ENCODE data around the gene HMCES.

The HMCES gene

DNA sequence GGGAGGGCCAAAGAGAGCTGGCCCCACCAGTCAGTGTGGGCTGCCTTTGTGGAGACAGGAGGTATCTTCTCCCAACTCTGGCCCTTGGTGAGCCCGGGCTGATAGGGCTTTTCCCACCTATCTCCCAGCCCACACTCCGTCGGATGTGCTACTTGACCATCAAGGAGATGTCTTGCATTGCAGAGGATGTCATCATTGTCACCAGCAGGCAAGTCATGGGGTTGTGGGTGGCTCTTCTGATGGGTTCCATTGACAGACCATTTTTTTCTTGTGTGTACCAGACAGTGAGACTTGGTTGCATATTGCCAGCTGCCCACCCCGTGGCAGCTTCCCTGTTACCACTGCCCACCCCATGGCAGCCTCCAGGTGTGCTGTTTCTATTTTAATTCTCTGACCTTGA is 25.9 kb upstream of the HMCES start:
- no peaks in the 10 kb centered on the region for H3K27me3 ChIP-seq (ENCODE audit: low read depth, low read length)
- H4K20me1 ChIP-seq (ENCODE audit: insufficient read depth, low read length) = no peaks in the 10 kb centered on the region
- H3K9me3 ChIP-seq (ENCODE audit: insufficient read depth, low read length) = no peaks in the 10 kb centered on the region
- H2AFZ ChIP-seq (ENCODE audit: low read depth, low read length) = no peak overlapping the region
- no peak overlapping the region for H3K9ac ChIP-seq (ENCODE audit: low read length)
- peaks cover 48% of the 10 kb centered on the region for H3K36me3 ChIP-seq (replicated peaks; ENCODE audit: low read depth, low read length)
- H3K4me1 ChIP-seq (ENCODE audit: low read length) = peaks cover 12% of the 10 kb centered on the region
- H3K79me2 ChIP-seq (ENCODE audit: low read length) = peaks cover 27% of the 10 kb centered on the region
- TF ChIP-seq, protein P1, sequence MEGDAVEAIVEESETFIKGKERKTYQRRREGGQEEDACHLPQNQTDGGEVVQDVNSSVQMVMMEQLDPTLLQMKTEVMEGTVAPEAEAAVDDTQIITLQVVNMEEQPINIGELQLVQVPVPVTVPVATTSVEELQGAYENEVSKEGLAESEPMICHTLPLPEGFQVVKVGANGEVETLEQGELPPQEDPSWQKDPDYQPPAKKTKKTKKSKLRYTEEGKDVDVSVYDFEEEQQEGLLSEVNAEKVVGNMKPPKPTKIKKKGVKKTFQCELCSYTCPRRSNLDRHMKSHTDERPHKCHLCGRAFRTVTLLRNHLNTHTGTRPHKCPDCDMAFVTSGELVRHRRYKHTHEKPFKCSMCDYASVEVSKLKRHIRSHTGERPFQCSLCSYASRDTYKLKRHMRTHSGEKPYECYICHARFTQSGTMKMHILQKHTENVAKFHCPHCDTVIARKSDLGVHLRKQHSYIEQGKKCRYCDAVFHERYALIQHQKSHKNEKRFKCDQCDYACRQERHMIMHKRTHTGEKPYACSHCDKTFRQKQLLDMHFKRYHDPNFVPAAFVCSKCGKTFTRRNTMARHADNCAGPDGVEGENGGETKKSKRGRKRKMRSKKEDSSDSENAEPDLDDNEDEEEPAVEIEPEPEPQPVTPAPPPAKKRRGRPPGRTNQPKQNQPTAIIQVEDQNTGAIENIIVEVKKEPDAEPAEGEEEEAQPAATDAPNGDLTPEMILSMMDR (IDR thresholded peaks at IDR 0.05; ENCODE audit: low read depth, low read length) = no peak
- no peak for TF ChIP-seq EZH2phosphoT487 (IDR thresholded peaks at IDR 0.05; ENCODE audit: low read depth)
- H3K27ac ChIP-seq (ENCODE audit: low read length) = no peak overlapping the region
- H3K4me2 ChIP-seq (ENCODE audit: low read length) = no peak overlapping the region
- H3K4me3 ChIP-seq (ENCODE audit: low read length) = no peak overlapping the region

DNA sequence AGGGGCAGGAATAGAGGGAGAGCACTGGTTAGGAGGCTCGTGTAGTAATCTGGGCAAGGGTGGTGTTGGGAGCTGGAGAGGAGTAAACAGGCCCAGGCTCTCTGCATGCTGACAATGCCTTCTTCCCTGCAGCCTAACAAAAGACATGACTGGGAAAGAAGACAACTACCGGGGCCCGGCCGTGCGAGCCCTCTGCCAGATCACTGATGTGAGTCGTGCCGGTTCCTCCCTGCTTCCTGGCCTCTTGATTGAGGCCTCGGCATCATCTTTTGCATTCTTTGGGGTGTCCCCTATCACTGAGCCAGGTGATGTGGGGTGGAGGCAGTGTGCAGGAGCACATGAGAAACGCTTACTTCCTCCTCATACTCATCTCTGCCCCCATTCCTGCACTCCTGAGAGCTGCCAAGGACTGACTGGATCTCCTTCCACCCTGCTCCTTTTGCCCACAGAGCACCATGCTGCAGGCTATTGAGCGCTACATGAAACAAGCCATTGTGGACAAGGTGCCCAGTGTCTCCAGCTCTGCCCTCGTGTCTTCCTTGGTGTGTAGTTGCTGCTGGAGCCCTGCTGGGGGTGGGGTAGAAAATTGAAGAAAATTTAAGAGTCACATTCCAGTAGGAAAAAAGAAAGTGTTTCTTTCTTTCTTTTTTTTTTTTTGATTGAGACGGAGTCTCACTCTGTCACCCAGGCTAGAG is 24.0 kb upstream of the HMCES start:
- Histone ChIP-seq H3K27me3 (ENCODE audit: low read depth, low read length) (no peaks in the 10 kb centered on the region), H3K27ac (ENCODE audit: low read length) (no peak overlapping the region), H4K20me1 (ENCODE audit: insufficient read depth, low read length) (peaks cover under 1% of the 10 kb centered on the region; the same call in 1 of the 2 replicates), H3K4me3 (ENCODE audit: low read length) (no peak overlapping the region), H3K9me3 (ENCODE audit: insufficient read depth, low read length) (no peaks in the 10 kb centered on the region), H3K36me3 (replicated peaks; ENCODE audit: low read depth, low read length) (peaks cover 61% of the 10 kb centered on the region), H2AFZ (ENCODE audit: low read depth, low read length) (no peak overlapping the region), H3K79me2 (ENCODE audit: low read length) (peaks cover 10% of the 10 kb centered on the region), H3K4me1 (ENCODE audit: low read length) (peaks cover 6% of the 10 kb centered on the region), H3K9ac (ENCODE audit: low read length) (no peak overlapping the region), H3K4me2 (ENCODE audit: low read length) (no peak overlapping the region)
- TF ChIP-seq, protein P1 (IDR thresholded peaks at IDR 0.05; ENCODE audit: low read depth, low read length) = no peak
- TF ChIP-seq EZH2phosphoT487 (IDR thresholded peaks at IDR 0.05; ENCODE audit: low read depth) = no peak

DNA sequence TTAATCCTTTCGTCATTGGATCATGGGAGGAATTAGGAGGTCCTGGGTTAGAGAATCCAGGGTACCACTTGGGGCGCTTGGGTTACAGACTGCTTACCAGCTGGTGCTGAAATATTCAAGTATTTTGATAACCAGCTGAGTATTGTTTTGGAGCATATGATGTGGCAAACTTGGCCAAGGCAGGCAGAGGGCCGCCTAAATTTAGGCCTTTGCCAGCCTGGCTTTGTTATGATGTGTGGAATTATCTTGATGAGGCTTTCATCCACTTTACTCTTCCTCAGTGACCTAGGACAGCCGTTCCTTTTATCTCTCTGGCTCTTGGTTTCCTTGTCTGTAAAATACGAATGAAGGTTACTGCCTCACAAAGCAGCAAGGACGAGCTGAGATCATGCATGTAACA is 22.4 kb upstream of the HMCES start:
- peaks cover 77% of the 10 kb centered on the region for H3K36me3 ChIP-seq (replicated peaks; ENCODE audit: low read depth, low read length)
- no peak overlapping the region for H3K4me2 ChIP-seq (ENCODE audit: low read length)
- H3K9ac ChIP-seq (ENCODE audit: low read length) = no peak overlapping the region
- no peak overlapping the region for H2AFZ ChIP-seq (ENCODE audit: low read depth, low read length)
- no peak overlapping the region for H3K4me3 ChIP-seq (ENCODE audit: low read length)
- no peaks in the 10 kb centered on the region for H3K27me3 ChIP-seq (ENCODE audit: low read depth, low read length)
- TF ChIP-seq EZH2phosphoT487 (IDR thresholded peaks at IDR 0.05; ENCODE audit: low read depth) = no peak
- TF ChIP-seq, protein P1 (IDR thresholded peaks at IDR 0.05; ENCODE audit: low read depth, low read length) = no peak
- no peaks in the 10 kb centered on the region for H3K4me1 ChIP-seq (ENCODE audit: low read length)
- no peak overlapping the region for H3K27ac ChIP-seq (ENCODE audit: low read length)
- H3K79me2 ChIP-seq (ENCODE audit: low read length) = no peaks in the 10 kb centered on the region
- no peaks in the 10 kb centered on the region for H3K9me3 ChIP-seq (ENCODE audit: insufficient read depth, low read length)
- H4K20me1 ChIP-seq (ENCODE audit: insufficient read depth, low read length) = peaks cover 3% of the 10 kb centered on the region; the same call in 1 of the 2 replicates

DNA sequence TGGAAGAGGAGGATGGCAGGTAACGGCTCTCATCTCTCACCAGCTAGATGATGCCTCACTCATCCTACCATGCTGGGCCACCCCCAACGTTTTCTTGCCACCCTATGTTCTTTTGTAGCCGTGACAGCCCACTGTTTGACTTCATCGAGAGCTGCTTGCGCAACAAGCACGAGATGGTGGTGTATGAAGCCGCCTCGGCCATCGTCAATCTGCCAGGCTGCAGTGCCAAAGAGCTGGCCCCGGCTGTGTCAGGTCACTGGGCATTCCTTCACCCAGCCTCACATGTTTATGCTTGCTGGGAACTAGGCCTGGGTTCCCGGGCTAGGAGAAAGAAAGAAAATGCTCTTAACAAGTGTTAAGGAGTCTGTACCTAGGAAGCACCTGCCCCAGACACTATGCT is 21.1 kb upstream of the HMCES start:
- H4K20me1 ChIP-seq (ENCODE audit: insufficient read depth, low read length) = peaks cover 8% of the 10 kb centered on the region; the same call in 1 of the 2 replicates
- H3K9ac ChIP-seq (ENCODE audit: low read length) = no peak overlapping the region
- H3K4me1 ChIP-seq (ENCODE audit: low read length) = no peaks in the 10 kb centered on the region
- no peak overlapping the region for H3K4me3 ChIP-seq (ENCODE audit: low read length)
- H3K27ac ChIP-seq (ENCODE audit: low read length) = no peak overlapping the region
- H3K36me3 ChIP-seq (replicated peaks; ENCODE audit: low read depth, low read length) = peaks cover 75% of the 10 kb centered on the region
- no peaks in the 10 kb centered on the region for H3K79me2 ChIP-seq (ENCODE audit: low read length)
- no peak overlapping the region for H2AFZ ChIP-seq (ENCODE audit: low read depth, low read length)
- no peaks in the 10 kb centered on the region for H3K9me3 ChIP-seq (ENCODE audit: insufficient read depth, low read length)
- TF ChIP-seq, protein P1 (IDR thresholded peaks at IDR 0.05; ENCODE audit: low read depth, low read length) = no peak
- H3K27me3 ChIP-seq (ENCODE audit: low read depth, low read length) = no peaks in the 10 kb centered on the region
- no peak overlapping the region for H3K4me2 ChIP-seq (ENCODE audit: low read length)
